ENCODE data around the gene MRPL40.

Gene MRPL40

DNA sequence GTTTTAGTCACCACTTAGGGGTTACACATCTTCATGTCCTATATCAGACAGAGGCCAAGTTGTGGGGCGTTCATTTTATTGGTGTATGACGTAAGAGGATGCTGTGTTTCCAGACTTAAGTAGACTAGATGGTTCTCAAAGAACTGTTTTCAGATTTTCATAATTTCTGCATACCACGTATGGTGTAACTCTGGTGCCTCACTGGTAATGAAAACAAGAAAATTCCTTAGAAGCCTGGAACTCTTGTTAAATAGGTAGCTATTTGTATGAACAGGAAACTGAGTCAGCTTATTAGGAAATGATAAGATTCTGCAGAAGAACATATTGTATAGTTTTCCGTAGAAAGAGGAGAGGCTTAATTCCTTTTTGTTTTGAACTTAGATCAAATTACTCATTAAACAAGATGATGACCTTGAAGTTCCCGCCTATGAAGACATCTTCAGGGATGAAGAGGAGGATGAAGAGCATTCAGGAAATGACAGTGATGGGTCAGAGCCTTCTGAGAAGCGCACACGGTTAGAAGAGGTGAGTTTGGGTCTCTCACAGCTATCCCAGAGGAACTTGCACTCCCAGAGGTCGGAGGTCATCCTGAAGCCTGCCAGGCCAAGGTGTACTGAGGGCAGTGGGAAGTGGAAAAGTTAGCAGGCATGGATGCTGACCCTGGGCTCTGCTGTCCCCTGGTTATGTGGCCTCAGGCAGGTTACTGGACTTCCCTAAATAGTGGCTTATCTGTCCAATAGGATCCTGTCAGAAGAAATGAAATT is 51.3 kb downstream of the MRPL40 start:
- no peak for DNase-seq
